Epithelial cell of proximal tubule (primary cell): ENCODE results near the gene PIGT. TPM values are rescaled to one million over a fixed set of nuclear protein-coding genes. Genes with fewer than 3 reads are reported as not detected.

ENCODE experiments used
- DNase-seq: peaks from one replicate; pipeline ENCODE4 v3.0.0-alpha.2; 2011; ENCODE audit warnings: low read depth
- H3K4me3 ChIP-seq: 2 replicates; pipeline ENCODE4 v1.5.1; 2011; ENCODE audit warnings: low read depth, mild to moderate bottlenecking, low read length
- CTCF ChIP-seq: conservative IDR thresholded peaks from 2 replicates; pipeline ENCODE4 v1.5.1; 2012; ENCODE audit warnings: low read depth, mild to moderate bottlenecking, low read length
- total RNA-seq: library from RNA; depleted of rRNA; stranded (reverse); fragments of >200 nt; gene quantifications from 2 replicates; pipeline ENCODE4 v1.2.3, GENCODE V29; 2015

The PIGT gene
- total RNA-seq, 1 donor from 2014 or later = 59.9 TPM

GRCh38 chr20:45378191-45378590, 37.8 kb upstream of the PIGT start, which contains the start of gene TP53TG5:
Gene TP53TG5, minus strand, starts transcription at chr20:45378325. Its CDS starts 89 bp downstream, at chr20:45378236.
- no peak for DNase-seq
- TF ChIP-seq CTCF = no peak
- no peak within 1 kb of the TSS for H3K4me3 ChIP-seq

- no peak for TF ChIP-seq CTCF
- DNase-seq = no peak
Measured at GRCh38 chr20:45387274-45387673, 28.7 kb upstream of the PIGT start.

GRCh38 chr20:45390931-45391330, 25.0 kb upstream of the PIGT start:
- DNase-seq = no peak
- no peak for TF ChIP-seq CTCF
- H3K4me3 ChIP-seq = no peak overlapping the region

More at GRCh38 chr20:45387274-45387673, 28.7 kb upstream of the PIGT start:
- no peak overlapping the region for H3K4me3 ChIP-seq

GRCh38 chr20:45391559-45391958, 24.4 kb upstream of the PIGT start:
- TF ChIP-seq CTCF = no peak
- DNase-seq = no peak
- H3K4me3 ChIP-seq = no peak overlapping the region

- DNase-seq = no peak
- no peak overlapping the region for H3K4me3 ChIP-seq
Measured at GRCh38 chr20:45392733-45393132, 23.2 kb upstream of the PIGT start.

GRCh38 chr20:45394221-45395113, 21.5 kb upstream of the PIGT start:
- no peak overlapping the region for H3K4me3 ChIP-seq
- TF ChIP-seq CTCF = no peak
- DNase-seq = no peak

More at GRCh38 chr20:45392733-45393132, 23.2 kb upstream of the PIGT start:
- TF ChIP-seq CTCF = peak; percentile 34

GRCh38 chr20:45395114-45395415, 20.9 kb upstream of the PIGT start:
- TF ChIP-seq CTCF = no peak
- no peak for DNase-seq
- no peak overlapping the region for H3K4me3 ChIP-seq
